NCI-H2196 (cell line): ENCODE results near the gene TRAPPC1.

Experiments
- DNase-seq: peaks from one replicate; lab custom pipeline; 2025; ENCODE audit not compliant: unreplicated experiment; lab: John Stamatoyannopoulos, UW

Gene TRAPPC1

DNA sequence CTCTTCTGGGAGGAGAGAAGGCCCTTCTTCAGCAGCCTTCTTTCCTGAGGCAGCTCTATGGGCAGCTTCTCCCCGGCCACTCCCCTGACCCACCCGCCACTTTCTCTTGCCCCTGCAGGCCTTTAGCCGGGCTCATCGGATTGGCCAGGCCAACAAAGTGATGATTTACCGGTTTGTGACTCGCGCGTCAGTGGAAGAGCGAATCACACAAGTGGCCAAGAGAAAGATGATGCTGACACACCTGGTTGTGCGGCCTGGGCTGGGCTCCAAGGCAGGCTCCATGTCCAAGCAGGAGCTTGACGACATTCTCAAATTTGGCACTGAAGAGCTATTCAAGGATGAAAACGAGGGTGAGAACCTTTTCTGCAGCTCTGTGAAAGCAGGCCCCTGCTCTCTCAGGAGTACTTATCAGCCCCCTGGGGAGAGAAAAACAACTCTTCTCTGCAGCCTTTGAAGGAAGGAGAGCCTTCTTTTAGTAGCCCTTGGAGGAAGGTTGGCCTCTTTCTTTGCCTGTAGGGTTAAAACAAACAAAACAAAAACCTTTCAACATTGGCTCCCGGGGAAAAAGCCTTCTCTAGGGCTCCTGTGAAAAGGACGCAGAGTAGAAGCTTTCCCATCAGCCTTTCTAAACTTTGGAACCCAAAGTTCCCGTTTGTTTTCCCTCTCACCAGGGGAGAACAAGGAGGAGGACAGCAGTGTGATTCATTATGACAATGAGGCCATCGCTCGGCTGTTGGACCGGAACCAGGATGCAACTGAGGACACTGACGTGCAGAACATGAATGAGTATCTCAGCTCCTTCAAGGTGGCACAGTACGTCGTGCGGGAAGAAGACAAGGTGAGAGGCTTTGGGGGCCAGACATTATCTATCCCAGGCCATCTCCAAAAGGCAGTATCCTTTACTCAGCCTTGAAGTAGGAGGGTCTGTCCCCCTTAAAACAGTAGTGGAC, 28.3 kb downstream of the TRAPPC1 start:
- DNase-seq = peak; percentile 58

DNA sequence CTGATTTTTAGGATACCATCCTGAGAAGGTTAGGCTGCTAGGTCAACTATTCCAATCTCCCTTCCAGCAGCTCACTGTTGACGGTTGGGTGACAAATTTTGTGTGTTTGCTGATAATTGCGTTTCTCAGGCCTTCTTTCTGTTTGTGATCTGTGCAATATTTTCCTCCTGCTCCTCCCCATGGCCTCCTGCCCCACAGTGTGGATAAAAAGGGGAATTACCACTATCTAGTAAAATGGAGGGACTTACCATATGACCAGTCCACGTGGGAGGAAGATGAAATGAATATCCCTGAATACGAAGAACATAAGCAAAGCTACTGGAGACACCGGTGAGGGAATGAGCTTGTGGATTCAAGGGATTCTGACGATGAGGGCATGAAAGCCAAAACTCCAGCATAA, 34.0 kb downstream of the TRAPPC1 start:
- DNase-seq = no peak

DNA sequence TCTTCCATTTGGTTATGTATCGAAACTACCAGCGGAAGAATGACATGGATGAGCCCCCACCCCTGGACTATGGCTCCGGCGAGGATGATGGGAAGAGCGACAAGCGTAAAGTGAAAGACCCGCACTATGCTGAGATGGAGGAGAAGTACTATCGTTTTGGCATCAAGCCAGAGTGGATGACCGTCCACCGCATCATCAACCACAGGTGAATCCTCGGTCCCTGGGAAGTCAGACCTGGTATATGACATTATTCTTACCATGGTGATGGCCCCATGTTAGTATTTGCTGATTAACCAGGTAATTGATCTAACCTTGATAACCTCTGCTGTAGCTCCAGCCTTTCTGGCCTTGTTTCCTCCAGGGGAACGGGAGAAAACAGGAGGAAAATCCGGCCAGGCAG, 34.7 kb downstream of the TRAPPC1 start:
- no peak for DNase-seq

DNA sequence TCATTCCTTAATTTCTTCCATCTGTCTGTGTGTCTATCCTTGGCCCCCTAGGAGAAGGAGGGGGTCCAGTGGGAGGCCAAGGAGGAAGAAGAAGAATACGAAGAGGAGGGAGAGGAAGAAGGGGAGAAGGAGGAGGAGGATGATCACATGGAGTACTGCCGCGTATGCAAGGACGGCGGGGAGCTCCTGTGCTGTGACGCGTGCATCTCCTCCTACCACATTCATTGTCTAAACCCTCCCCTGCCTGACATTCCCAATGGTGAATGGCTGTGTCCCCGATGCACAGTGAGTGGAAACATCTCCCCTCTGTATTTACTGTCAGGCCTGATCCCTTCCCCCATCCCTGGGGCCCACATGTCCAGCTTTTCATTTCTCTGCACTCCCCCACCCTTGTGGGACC, 36.9 kb downstream of the TRAPPC1 start:
- no peak for DNase-seq

DNA sequence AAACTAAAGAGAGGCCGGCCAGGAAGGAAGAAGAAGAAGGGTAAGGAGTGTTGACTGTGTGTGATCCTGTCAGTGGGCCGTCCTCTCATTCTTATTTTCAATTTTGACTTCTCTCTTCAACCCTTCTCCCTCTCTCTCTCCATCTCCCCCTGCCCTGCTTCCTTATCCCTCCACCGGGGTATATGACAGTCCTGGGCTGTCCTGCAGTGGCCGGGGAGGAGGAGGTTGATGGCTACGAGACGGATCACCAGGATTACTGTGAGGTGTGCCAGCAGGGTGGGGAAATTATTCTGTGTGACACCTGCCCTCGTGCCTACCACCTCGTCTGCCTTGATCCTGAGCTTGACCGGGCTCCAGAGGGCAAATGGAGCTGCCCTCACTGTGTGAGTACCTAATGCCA, 37.5 kb downstream of the TRAPPC1 start:
- no peak for DNase-seq

DNA sequence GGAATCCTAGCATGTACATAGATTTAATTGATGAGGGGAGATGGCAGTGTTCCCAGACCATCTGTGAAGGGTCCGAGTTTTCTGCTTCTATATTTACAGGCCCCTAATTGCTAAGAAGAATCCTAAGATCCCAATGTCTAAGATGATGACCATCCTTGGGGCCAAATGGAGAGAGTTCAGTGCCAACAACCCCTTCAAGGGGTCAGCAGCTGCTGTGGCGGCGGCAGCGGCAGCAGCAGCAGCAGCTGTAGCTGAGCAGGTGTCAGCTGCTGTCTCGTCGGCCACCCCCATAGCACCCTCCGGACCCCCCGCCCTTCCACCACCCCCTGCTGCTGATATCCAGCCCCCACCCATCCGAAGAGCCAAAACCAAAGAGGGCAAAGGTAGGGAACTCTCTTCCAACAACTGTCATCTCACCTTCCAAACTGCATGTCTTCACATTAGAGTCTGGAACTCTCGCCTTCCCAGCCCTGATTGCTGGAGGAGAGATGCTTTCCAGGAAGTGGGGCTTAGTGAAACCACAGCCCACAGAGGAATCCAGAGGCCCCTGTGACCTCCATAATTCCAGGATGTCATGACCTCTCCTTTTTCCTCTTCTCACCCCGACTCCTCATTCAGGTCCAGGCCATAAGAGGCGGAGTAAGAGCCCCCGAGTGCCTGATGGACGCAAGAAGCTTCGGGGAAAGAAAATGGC, 38.4 kb downstream of the TRAPPC1 start:
- DNase-seq = no peak

DNA sequence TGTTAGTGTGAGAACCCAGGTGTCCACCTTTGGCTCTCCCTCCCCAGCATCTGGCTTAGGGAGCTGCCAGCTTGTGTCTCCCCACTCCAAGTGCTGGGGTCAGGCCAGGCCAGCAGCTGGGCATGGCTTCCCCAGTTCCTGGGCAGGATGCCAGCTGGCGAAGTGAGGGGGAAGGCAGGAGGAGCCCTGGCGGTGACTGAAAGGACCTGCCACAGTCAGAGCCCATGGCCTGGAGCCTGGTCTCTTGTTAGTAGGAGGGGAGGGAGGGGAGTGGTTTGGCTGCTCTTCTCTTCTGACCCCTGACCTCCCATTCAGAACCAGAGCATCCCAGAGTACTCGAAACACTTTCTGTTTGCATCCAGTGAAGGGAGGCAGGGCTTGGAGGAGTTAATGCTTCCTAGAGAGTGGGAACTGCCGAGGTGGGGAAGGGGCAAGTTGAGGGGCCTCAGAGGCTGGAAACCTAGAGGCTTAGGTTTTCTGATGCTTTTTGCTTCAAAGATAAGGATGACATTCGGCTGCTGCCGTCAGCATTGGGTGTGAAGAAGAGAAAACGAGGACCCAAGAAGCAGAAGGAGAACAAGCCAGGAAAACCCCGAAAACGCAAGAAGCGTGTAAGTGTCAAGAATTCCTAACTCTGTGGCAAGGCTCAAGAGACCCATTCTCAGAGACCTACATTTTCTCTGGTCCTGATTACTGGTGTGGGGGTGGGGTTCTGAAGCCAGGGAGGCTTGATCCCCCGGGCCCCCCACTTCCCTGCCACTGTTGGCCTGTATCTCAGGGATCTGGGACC, 42.4 kb downstream of the TRAPPC1 start:
- peak; percentile 95 for DNase-seq

DNA sequence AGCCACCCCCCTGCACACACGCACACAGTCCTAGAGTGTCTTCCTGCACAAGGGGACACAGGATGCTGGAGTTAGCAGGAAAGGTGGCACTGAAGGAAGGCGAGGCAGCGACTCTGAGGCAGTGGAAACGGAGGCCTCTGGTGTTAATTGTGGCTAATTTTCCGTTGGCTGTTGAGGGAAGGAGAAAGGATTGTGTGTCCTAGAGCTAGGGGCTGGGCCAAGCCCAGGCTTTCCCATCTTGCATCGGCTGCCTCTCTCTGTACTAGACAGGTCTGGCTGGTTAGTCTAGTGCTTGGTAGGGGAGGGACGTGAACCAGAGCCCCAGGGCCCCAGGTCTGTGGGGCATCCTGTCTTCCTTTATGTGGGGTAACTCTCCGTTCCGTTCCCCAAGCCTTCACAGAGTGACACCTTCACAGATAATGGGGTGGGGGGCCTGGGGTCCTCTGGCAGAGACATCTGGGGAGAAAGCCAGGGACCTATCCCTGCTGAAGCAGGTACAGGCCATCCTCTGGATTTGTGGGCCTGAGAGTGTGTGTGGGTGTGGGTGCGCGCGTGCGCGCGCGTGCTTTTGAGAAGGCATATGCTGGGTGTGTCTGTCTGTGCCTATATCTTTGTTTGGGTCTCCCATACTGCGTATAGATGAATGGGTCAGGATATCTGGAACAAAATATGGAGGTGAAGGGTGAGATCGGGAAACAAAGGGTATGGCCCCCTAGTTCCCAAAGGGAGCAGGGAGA, 43.4 kb downstream of the TRAPPC1 start, which contains the start of gene CHD3:
TSS of gene CHD3 (plus strand) at position 606 of the 737 bp plus-strand sequence. CDS start 212 bp downstream, outside the sequence.
- no peak for DNase-seq

DNA sequence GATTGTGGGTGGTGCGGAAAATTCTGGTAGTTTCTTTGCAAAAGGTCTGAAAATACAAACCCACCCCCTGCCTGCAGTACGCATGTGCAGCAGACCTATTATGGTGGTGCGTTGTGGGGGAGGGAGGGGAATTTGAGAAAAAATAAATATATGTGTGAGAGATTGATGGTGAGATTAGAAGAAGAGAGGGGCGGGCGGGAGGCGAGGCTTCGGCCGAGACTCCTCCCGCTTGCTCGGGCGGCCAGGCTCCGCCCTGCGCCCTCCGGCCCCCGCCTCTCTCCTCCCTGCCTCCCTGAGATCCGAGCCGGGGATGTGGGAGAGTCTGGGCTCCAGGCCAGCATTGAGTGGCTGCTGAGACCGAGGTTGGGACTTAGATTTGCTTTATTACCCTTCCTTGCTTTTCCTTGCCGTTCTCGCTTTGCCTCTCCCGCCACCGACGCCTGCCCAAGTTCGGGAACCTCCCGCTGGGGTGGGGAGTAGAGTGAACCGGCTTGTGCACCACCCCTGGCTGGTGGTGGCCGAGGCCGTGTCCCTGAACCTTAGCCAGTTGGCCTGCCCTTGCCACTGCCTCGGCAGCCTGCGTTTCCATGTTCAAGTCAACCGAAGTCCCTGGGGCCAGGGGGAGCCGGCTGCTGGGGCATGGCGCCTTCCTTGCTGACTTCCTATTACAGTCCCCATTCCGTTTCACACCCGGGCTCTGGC, 44.1 kb downstream of the TRAPPC1 start:
- peak; percentile 84 for DNase-seq

DNA sequence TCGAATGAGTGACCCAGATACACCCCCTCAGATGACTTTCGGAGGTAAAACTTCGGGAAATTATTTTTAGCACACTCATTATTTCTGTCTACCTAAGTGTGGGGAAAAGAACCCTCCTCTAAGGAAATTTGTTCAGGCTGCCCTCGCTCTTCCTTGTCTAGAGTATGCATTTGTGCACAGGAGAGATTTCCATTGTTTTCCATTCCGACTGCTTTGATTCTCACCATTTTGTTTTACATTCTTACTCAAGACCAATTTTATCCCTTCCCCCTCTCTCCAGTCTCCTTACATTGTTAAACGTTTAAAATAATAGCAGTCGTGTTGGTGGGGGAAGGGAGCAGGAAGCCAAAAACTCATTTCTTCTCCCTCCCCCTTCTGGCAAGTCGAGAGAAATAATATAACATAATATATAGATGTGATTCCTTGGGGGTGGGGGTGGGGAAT, 44.7 kb downstream of the TRAPPC1 start:
- no peak for DNase-seq

DNA sequence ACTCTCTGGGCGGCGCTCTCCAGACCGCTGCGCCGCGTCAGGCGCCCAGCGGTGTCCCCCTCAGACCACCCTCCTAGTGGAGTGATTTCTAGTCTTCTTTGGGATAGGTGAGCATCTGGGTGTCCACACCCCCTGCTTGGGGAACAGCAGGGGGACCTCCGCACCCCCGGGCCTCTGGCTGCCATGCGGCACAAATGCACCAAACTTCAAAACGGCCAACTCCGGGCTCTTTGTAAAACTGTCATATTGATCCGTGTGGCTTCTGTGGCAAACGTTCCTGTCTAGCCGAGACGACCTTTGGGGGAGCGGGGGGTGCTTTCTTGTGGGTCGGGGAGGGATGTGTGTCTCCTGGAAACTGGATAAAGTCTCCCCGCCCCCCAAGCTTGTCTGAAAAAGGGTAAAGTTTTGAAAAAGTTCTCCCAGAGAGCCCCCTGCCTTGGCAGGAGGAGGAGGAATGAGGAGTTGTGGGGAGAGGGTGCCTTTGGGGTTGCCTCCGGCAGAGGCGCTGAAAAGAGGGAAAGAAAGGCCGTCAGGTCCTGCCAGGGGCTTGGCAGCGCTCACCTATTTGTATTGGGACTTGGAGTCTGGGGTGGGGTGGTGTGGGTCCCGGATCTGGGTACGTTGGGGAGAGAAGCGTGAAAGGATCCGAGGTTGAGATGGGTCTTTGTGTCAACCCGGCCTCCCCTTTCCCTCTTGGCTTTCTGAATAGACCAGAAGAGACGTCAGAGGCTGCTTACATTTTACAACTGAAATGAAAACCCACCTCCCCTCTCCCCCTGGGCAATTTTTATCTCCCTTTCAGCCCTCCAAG, 45.3 kb downstream of the TRAPPC1 start:
- no peak for DNase-seq

DNA sequence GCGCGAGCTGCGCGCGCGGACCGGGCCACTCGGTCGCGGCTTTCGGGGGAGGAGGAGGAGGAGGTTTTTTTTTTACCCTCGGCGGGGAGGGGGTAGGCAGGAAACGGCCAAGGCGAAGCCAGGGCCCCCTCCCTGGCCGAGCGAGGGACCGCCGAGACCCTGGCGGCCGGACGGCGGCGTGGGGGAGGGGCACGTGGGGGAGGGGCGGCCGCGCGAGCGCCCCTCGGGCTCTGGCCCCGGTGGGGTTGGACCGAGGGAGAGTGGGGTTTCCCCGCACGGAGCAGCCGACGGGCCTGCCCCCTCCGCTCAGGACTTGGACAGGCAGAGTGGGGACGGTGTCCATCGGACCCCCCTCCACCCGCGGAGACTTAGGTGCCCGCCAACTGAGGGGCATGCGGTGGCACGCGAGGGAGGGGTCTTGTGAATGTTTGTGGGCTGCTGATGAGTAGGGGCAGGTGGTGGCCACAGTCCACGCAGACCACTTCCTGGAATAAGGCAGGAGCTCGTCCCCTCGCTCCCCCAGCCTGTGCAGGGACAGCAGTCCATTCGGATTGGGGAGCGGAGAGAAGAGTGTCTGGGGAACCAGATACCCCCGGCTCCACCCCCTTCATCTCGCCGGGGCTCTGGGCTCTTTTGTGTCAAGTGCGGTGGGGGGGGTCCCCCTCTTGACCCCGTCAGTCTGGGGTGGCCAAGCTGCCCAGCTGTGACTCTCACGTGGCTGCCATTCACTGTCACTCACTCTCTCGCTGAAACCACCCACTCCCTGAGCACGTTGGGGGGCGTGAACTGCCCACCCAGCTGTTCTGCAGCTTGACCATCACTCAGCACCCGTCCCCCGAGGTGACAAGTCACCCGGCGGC, 46.1 kb downstream of the TRAPPC1 start:
- no peak for DNase-seq

DNA sequence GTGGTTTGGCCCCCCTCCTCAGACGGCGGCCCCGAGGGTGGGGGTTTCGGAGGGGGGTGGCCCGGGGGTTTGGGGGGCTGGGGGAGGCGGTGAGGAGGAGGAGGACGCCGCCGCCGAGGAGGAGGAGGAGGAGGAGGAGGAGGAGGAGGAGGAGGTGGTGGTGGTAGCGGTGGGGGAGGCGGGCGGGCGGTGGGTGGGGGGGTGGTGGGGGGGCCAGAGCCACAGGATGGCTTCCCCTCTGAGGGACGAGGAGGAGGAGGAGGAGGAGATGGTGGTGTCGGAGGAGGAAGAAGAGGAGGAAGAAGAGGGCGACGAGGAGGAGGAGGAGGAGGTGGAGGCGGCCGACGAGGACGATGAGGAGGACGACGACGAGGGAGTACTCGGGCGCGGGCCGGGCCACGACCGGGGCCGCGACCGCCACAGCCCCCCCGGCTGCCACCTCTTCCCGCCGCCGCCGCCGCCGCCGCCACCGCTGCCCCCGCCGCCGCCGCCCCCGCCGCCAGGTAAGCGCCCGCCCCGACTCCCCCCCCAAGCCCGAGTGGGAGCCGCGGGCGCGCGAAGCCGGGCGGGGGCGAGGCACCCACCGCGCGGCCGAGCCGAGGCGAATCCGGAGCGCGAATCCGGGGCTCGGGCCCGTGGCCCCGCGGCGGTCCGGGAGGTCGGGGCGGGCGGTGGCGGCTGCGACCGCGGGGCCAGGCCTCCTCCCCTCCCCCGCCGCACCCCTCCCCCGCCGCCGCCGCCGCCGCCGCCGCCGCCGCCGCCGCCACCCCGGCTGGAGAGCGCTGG, 47.0 kb downstream of the TRAPPC1 start:
- DNase-seq = no peak

DNA sequence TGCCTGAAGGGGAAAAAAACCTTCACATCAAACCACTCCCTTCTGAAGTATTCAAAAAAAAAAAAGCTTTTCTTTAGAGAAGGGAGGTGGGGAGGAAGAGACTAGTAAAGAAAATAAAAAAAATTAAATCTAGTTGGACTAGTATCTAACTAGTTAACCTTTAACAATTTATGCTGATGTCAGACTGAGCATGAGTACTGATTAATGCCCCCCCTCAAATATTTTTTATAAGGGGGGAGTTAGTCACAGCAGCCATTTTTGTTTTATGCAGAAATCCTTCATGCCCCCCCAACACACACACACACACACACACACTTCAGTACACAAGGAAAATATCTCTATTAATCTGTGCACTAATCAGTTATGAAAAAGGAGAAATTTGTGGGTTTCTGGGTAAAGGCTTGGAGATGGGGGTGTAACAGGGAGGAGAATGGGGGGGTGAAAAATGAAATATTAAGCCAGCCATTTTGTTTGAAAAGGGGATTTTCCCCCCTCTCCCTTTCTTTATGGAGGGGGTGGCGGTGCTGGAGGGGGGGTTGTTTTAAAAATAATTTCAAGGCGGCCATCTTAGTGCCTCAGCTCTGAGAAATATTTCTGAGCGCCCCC, 47.9 kb downstream of the TRAPPC1 start:
- DNase-seq = peak; percentile 15

DNA sequence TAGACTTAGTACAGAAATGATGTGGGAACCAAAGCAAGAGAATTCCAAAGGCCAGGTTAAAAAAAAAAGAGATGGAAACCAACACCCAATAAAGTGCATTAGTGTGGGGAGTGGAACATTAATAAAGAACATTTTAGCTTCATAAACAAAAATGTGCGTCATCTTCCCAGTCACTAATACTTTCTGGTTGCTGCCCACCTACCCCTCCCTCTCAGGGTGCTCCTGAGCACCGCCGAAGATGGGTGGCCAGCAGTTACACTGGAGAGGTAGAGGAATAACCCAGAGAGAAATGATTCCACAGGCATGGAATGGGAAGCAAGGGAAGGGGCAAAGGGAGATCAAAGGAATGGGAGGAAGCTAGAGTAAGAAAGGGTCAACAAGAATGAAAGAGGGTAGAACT, 49.1 kb downstream of the TRAPPC1 start:
- no peak for DNase-seq

DNA sequence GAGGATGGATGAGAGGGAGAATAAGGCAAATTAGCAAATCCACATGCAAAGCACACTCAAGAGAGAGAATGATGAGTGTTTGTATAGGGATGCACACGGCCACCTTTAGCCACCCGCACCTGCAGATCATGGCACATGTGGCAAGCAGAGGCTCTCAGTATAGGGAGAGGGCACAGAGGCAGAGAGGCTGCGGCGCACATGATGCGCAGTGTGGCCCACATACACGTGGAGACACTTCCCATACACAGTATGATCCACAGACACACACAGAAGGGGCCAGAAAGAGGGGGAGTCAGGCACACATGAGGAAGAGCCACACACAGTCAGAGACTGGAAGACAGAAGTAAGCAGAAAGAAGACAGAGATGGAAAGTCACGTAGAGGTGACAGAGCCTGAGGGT, 49.7 kb downstream of the TRAPPC1 start:
- DNase-seq = peak; percentile 39
